ENCODE results near the gene SH2D4B. TPM values are rescaled to one million over a fixed set of nuclear protein-coding genes. Genes with fewer than 3 reads are reported as not detected.
"Not testable (repeated sequence)": the region's sequence is repeated elsewhere in the genome, so short reads cannot be mapped to it uniquely, and the experiment has no call there.

Gene SH2D4B
- total RNA-seq, 1 donor from 2014 or later: 1.4 TPM

GRCh38 chr10:80529604-80530003 is 8.1 kb upstream of the SH2D4B start:
- H3K36me3 ChIP-seq: no peaks in the 10 kb centered on the region
- H3K27ac ChIP-seq: peak overlapping the region; percentile 64
- intact Hi-C loops (cut with DNase I): no loop called here
- no peaks in the 10 kb centered on the region for H3K9me3 ChIP-seq
- peak in 1 of 2 donors; percentile 60 for ATAC-seq
- H3K27me3 ChIP-seq (ENCODE audit: low read depth): no peaks in the 10 kb centered on the region
- no peak for TF ChIP-seq CTCF (IDR thresholded peaks at IDR 0.05)
- peaks cover 58% of the 10 kb centered on the region for H3K4me1 ChIP-seq
- H3K4me3 ChIP-seq: no peak overlapping the region
- no peak for DNase-seq

DNA sequence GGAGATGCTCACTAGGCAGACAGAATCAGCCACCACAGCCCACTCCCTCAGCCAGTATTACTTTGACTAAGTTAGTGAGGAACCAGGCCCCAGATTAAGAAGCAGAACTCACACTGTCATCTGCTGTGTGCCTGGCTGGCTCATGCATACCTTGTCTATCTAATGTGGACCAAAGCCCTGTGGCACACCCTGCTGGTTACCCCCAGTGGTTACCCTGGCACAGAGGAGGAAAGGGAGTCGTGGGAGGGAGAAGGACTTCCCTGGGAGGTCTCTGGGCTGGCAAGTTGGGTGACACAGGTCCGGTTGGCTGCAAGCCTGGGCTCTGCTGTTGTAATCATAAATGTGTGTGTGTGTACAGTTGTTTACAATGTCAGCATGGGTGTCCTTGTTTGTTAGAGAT is 7.5 kb upstream of the SH2D4B start:
- Histone ChIP-seq H3K4me1 (peaks cover 52% of the 10 kb centered on the region), H3K36me3 (no peaks in the 10 kb centered on the region), H3K27ac (peak overlapping the region; percentile 56), H3K9me3 (no peaks in the 10 kb centered on the region), H3K27me3 (ENCODE audit: low read depth) (no peaks in the 10 kb centered on the region), H3K4me3 (no peak overlapping the region)
- TF ChIP-seq CTCF (IDR thresholded peaks at IDR 0.05): peak; percentile 38
- ATAC-seq (peak; percentile 69 to 73), DNase-seq (no peak)
- intact Hi-C loops (cut with DNase I): no loop called here

GRCh38 chr10:80530816-80531215 is 6.9 kb upstream of the SH2D4B start:
- TF ChIP-seq CTCF (IDR thresholded peaks at IDR 0.05): no peak
- Histone ChIP-seq H3K36me3 (no peaks in the 10 kb centered on the region), H3K4me3 (no peak overlapping the region), H3K4me1 (peaks cover 47% of the 10 kb centered on the region), H3K27ac (peak overlapping the region; percentile 56), H3K27me3 (ENCODE audit: low read depth) (no peaks in the 10 kb centered on the region), H3K9me3 (no peaks in the 10 kb centered on the region)
- no peak for ATAC-seq
- no peak for DNase-seq
- intact Hi-C loops (cut with DNase I): no loop called here

- no peak overlapping the region for H3K27ac ChIP-seq
- no peak for TF ChIP-seq CTCF (IDR thresholded peaks at IDR 0.05)
- H3K36me3 ChIP-seq: no peaks in the 10 kb centered on the region
- ATAC-seq: no peak
- no peaks in the 10 kb centered on the region for H3K9me3 ChIP-seq
- intact Hi-C loops (cut with DNase I): no loop called here
- DNase-seq: no peak
- no peaks in the 10 kb centered on the region for H3K27me3 ChIP-seq (ENCODE audit: low read depth)
- peaks cover 34% of the 10 kb centered on the region for H3K4me1 ChIP-seq
- H3K4me3 ChIP-seq: no peak overlapping the region
Measured at GRCh38 chr10:80532571-80532970, 5.1 kb upstream of the SH2D4B start.

- not testable (repeated sequence) for ATAC-seq
Measured at GRCh38 chr10:80534059-80534458, 3.6 kb upstream of the SH2D4B start.

GRCh38 chr10:80534646-80535045 is 3.1 kb upstream of the SH2D4B start:
- ATAC-seq; H3K36me3 ChIP-seq; H3K27ac ChIP-seq; H3K27me3 ChIP-seq (ENCODE audit: low read depth); H3K9me3 ChIP-seq; intact Hi-C loops (cut with DNase I); H3K4me3 ChIP-seq; DNase-seq: not testable (repeated sequence)
- H3K4me1 ChIP-seq: peaks cover 15% of the 10 kb centered on the region

More at GRCh38 chr10:80534059-80534458, 3.6 kb upstream of the SH2D4B start:
- H3K4me3 ChIP-seq; H3K9me3 ChIP-seq; H3K27me3 ChIP-seq (ENCODE audit: low read depth); H3K36me3 ChIP-seq; H3K27ac ChIP-seq; DNase-seq; intact Hi-C loops (cut with DNase I): not testable (repeated sequence)
- peaks cover 21% of the 10 kb centered on the region for H3K4me1 ChIP-seq
